22Rv1 (cell line): ENCODE data around the gene SLC31A1.
"Not testable (repeated sequence)": the region's sequence is repeated elsewhere in the genome, so short reads cannot be mapped to it uniquely, and the experiment has no call there.

Experiments used
- CTCF ChIP-seq: fragments of 450-650 bp; IDR thresholded peaks from 2 replicates; pipeline ENCODE4 v1.5.1; 2017; ENCODE audit warnings: mild to moderate bottlenecking
- ZFX ChIP-seq: fragments of 450-650 bp; IDR thresholded peaks from 2 replicates; pipeline ENCODE4 v1.6.1; 2017; ENCODE audit warnings: antibody characterized with exemption, borderline replicate concordance

- TF ChIP-seq CTCF, ZFX: not testable (repeated sequence)
Measured at GRCh38 chr9:113249661-113250060, 28.3 kb downstream of the SLC31A1 start.
